Activated naive CD4-positive, alpha-beta T cell treated with anti-CD3 and anti-CD28 coated beads, Interleukin-2, amount 50 U/mL, for 16 hours (primary cell): Measurements from ENCODE around the gene P3H3.
"Not testable (repeated sequence)": the region's sequence is repeated elsewhere in the genome, so short reads cannot be mapped to it uniquely, and the experiment has no call there.

Experiments used
- DNase-seq: peaks from one replicate; pipeline ENCODE4 v3.0.0-alpha.2; 2020

P3H3 gene

GRCh38 chr12:6867413-6868210, 39.4 kb downstream of the P3H3 start, which contains the start of gene TPI1:
TPI1 (plus strand) TSS chr12:6867531; CDS start chr12:6867567, 36 bp downstream.
- DNase-seq = peak; percentile 79

DNA sequence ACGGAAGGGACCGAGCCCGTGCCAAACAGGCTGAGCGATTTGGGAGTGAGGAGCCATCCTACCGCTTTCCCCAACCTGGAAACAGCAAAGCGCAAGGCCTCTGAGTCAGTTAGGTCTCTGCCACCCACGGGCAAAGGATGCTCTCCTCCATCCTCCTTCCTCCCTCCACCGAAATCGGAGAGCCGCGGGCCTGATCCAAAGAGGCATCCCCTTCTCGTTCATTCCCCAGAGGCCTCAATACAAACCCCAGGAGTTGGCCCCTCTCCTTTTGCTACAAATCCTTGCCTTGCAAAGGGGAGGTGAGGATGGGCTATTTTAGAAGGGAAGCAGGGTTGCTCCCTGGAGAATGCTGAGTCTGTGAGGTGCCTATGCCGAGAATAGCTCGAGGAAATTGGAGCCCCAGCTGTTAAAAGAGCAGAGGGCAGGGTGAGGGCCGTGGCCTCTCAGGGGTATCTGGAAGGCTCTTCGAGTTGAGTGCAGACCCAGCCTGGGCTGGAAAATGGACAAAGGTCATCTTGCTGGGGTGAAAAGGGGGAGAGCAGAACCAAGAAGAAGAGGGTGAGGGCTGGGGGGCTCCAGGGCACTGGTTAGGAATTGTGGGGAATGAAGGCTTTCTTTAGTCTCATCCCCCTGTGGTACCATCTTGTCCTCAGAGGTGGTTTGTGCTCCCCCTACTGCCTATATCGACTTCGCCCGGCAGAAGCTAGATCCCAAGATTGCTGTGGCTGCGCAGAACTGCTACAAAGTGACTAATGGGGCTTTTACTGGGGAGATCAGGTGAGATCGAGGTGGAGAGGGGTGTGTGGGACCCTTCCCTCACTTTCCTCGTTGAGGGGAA, 40.2 kb downstream of the P3H3 start:
- no peak for DNase-seq

DNA sequence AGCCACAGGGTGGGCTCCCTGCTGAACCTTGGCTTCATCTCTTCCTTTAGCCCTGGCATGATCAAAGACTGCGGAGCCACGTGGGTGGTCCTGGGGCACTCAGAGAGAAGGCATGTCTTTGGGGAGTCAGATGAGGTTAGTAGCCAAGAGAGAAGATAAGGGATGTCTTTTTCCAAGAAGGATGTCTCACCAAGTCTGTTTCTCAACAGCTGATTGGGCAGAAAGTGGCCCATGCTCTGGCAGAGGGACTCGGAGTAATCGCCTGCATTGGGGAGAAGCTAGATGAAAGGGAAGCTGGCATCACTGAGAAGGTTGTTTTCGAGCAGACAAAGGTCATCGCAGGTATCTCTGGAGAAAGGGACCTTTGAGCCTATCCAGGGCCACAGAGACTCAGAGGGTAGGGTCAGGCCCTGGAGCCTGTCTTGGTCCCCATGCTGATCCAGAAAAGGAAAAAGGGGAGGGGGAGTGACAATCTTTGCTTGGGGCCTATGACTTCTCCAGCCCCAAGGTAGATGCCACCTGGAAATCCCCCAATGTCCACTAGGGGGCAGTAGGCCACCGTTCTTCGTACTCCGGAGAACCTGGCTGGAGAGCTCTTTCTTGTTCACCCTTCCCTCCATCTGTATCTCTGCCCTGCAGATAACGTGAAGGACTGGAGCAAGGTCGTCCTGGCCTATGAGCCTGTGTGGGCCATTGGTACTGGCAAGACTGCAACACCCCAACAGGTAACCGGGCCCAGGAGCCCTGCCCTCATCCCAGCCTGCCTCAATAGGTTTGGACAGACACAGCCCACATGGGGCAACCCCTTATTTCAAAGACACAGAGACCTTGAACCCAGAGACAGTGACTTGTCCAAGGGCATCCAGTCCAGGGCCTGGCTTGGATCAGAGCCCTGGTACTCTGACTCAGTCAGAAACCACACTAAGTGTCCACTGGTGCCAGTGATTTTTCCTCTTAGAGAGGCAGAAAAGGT, 41.1 kb downstream of the P3H3 start:
- peak; percentile 83 for DNase-seq

DNA sequence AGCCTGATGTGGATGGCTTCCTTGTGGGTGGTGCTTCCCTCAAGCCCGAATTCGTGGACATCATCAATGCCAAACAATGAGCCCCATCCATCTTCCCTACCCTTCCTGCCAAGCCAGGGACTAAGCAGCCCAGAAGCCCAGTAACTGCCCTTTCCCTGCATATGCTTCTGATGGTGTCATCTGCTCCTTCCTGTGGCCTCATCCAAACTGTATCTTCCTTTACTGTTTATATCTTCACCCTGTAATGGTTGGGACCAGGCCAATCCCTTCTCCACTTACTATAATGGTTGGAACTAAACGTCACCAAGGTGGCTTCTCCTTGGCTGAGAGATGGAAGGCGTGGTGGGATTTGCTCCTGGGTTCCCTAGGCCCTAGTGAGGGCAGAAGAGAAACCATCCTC, 42.1 kb downstream of the P3H3 start:
- DNase-seq = not testable (repeated sequence)

- DNase-seq = no peak
Measured at GRCh38 chr12:6871052-6871957, 43.1 kb downstream of the P3H3 start.

- peak; percentile 85 for DNase-seq
Measured at GRCh38 chr12:6872073-6873048, 44.2 kb downstream of the P3H3 start.

DNA sequence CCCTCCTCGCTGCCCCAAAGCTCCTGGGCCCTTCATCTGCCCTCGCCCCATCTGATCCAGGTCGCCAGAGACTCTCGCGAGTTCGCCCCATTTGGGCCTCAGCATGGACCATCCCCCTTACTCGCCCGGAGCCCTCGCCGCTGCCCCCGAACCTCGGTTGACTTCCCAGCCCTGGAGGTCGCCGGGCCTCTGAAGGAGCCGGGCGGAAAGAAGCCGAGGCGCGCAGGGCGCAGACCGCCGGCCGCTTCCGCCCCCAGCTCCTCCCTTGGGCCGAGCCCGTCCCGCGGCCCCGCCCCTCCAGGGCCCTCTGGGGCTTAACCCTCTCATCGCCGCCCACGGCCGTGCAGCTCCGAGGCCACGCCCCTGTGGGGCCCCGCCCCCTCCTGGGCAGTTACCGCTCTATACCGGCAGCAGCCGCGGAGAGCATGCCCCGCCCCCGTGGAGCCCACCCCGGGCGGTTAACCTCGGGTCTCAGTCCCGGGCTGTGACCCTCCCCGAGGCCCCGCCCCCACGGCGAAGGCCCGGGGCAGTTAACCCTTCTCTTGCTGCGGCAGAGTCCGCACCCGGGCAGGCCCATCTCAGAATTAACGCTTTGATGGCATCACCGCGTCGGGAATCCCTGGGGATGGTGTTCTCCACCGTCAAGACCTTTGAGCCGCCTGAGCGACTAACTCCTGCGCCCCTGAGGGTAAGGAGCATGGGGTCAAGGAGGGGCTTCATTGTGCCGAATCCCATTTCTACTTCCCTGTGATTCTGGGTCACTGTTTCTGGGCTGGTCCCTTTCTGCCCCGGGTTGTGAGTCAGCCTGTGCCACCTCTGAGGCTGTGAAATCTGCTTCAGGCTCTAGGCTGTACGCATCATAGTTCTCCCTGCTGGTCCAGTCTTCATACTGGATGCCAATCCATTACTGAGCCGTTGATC, 45.1 kb downstream of the P3H3 start, which contains the start of gene SPSB2:
TSS of gene SPSB2 (minus strand) at position 210 of the 921 bp plus-strand sequence. CDS start 402 bp downstream, outside the sequence.
- peak; percentile 100 for DNase-seq

DNA sequence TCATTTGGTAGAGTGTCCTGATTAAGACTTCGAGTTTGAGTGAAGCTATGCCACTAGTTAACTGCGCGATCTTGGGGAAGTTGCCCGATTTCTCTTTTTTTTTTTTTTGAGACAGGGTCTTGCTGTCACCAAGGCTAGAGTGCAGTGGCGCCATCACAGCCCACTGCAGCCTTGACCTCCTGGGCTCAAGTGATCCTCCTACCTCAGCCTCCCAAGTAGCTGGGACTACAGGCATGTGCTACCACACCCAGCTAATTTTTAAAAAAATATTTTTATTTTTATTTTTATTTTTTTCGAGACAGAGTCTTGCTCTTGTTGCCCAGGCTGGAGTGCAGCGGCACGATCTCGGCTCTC, 45.8 kb downstream of the P3H3 start:
- not testable (repeated sequence) for DNase-seq

- not testable (repeated sequence) for DNase-seq
Measured at GRCh38 chr12:6879824-6880223, 51.6 kb downstream of the P3H3 start.

DNA sequence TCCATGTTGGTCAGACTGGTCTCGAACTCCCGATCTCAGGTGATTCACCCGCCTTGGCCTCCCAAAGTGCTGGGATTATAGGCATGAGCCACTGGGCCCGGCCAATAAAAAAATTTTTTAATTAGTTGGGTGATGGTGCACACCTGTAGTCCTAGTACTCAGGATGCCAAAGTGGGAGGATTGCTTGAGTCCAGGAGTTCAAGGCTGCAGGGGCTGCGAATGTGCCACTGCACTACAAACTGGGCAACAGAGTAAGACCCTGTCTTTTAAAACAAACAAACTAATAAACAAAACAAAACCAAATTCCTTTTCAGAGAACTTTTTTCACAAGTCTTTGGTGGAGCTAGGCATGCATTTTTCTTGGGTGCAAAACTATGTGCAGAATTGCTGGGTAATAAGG, 55.0 kb downstream of the P3H3 start:
- no peak for DNase-seq

DNA sequence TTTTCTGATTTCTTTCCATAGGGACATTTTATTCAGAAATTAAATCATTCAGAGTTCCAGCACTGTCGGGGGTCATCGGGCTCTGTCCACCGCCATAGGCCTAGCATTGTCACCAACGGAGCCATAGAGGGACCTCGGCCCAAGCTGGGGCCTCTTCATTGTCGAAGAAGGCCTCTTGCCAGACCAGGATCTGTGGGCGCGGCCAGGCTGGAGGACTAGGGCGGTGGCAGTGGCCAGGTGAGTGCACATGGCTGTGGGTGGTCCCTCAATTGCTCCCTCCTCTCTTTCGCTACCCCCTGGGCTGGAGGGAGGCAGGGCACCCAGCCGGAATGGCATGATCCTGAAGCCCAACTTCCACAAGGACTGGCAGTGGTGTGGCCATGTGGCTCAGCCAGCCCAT, 55.5 kb downstream of the P3H3 start:
- no peak for DNase-seq

DNA sequence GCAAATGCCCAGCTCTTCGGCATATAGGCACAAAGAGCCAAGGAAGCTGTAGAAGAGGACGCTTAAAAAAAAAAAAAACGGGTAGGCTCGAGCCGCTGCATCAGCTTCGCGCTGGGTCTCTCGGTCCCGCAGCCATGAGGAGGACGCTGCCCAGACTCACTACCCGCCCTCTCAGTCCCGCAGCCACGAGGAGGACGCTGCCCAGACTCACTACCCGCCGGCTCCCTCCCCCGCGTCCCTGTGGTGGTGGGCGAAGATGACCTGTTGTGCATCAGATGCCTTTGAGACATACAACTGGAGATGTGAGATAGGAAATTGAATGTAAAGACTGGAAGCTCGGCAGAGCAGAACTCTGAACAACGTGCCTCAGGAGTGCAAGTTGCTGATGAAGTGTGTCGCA, 56.3 kb downstream of the P3H3 start:
- DNase-seq = no peak

DNA sequence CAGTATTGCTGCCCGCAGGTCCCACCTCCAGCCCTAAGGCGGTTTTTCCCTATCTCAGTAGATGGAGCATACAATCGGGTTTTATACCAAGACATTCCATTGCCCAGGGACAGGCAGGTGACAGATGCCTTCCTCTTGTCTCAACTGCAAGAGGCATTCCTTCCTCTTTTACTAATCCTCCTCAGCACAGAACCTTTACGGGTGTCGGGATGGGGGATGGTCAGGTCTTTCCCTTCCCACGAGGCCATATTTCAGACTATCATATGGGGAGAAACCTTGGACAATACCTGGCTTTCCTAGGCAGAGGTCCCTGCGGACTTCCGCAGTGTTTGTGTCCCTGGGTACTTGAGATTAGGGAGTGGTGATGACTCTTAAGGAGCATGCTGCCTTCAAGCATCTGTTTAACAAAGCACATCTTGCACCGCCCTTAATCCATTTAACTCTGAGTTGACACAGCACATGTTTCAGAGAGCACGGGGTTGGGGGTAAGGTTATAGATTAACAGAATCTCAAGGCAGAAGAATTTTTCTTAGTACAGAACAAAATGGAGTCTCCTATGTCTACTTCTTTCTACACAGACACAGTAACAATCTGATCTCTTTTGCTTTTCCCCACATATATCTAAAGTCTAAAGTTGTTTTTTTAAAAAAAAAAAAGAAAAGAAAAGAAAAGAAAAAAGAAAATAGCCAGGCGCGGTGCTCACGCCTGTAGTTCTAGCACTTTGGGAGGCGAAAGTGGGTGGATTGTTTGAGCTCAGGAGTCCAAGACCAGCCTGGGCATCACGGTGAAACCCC, 58.2 kb downstream of the P3H3 start:
- DNase-seq = not testable (repeated sequence)

DNA sequence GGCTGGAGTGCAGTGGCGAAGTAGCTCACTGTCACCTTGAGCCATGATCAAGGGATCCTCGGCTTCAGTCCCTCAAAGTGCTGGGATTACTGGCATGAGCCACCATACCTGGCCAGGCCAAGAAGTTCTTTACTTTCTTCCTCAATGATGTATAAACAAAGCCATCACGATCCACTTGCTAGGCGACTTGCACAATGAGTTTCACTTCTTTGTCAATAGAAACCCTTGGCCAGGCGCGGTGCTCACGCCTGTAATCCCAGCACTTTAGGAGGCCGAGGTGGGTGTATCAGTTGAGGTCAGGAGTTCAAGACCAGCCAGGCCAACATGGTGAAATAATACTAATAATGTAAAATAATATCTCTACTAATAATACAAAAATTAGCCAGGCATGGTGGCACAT, 59.3 kb downstream of the P3H3 start:
- no peak for DNase-seq

GRCh38 chr12:6888360-6888759, 60.2 kb downstream of the P3H3 start:
- no peak for DNase-seq

DNA sequence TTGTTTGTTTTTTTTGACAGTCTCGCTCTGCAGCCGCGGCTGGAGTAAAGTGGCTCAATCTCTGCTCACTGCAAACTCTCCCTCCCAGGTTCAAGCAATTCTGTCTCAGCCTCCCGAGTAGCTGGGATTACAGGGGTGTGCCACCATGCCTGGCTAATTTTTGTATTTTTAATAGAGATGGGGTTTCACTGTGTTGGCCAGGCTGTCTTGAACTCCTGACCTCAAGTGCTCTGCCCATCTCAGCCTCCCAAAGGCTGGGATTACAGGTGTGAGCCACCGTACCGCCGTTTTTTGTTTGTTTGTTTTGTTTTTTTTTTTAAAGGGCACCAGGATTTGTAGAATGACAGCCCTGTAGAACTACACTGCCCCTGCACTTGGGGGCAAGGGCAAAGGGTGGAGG, 60.6 kb downstream of the P3H3 start:
- not testable (repeated sequence) for DNase-seq
